ENCODE data around the gene FOXP1. TPM values are rescaled to one million over a fixed set of nuclear protein-coding genes. Genes with fewer than 3 reads are reported as not detected.
A peak's percentile ranks its signal among the peaks of the same experiment; 100 is the strongest.

Gene FOXP1
- total and polyA plus RNA-seq, 2 donors (not counting 1 experiment from before 2014, with no cell fraction given), result 91.1 to 508 TPM

- no peaks in the 10 kb centered on the region for H3K9me3 Mint-ChIP-seq (ENCODE audit: insufficient read depth)
- TF ChIP-seq EZH2 (IDR thresholded peaks at IDR 0.05; ENCODE audit: borderline replicate concordance, insufficient read depth, low read depth, low read length, poor library complexity, severe bottlenecking) (no peak), CTCF (IDR thresholded peaks at IDR 0.05) (no peak)
- H3K27ac Mint-ChIP-seq, result peak overlapping the region; percentile 28
- intact Hi-C loops (cut with micrococcal nuclease), result no loop called here
- Histone ChIP-seq H4K20me1 (ENCODE audit: control insufficient read depth, insufficient read depth, low read length, poor library complexity, severe bottlenecking) (peaks cover 45% of the 10 kb centered on the region), H3K27me3 (replicated peaks in 1 of 4; ENCODE audit: control extremely low read depth in 1 of 4, control insufficient read depth in 3 of 4, insufficient read depth in 4 of 4, low read length in 3 of 4) (no peaks in the 10 kb centered on the region), H2AFZ (ENCODE audit: insufficient read depth, low read depth, low read length, poor library complexity, severe bottlenecking) (no peak overlapping the region), H3K36me3 (replicated peaks in 1 of 2; ENCODE audit: control extremely low read depth in 1 of 2, control insufficient read depth in 1 of 2, extremely low read depth in 1 of 2, insufficient read depth in 2 of 2, low read length in 1 of 2) (peaks cover 3 to 19% of the 10 kb centered on the region in 2 experiments), H3K27ac (ENCODE audit: low read length in 2 of 2) (peak overlapping the region in 1 of 2 donors; percentile 11), H3K4me2 (replicated peaks; ENCODE audit: low read depth, low read length, poor library complexity, severe bottlenecking) (no peak overlapping the region), H3K9ac (ENCODE audit: low read length) (no peak overlapping the region), H3K9me3 (ENCODE audit: control extremely low read depth in 1 of 3, control insufficient read depth in 2 of 3, insufficient read depth in 1 of 3, low read length in 2 of 3) (no peaks in the 10 kb centered on the region), H3K4me3 (ENCODE audit: control extremely low read depth in 1 of 5, extremely low read depth in 1 of 5, insufficient read depth in 1 of 5, low read depth in 2 of 5, low read length in 4 of 5) (no peak overlapping the region), H3K4me1 (ENCODE audit: control insufficient read depth in 2 of 2, insufficient read depth in 2 of 2, low read length in 2 of 2) (peaks cover 0 to 6% of the 10 kb centered on the region in 2 donors), H3K79me2 (ENCODE audit: control insufficient read depth, insufficient read depth, low read length) (peaks cover 97% of the 10 kb centered on the region)
- H3K27me3 Mint-ChIP-seq, result no peaks in the 10 kb centered on the region
- POLR2A ChIA-PET, result no interaction called here
- H3K4me3 Mint-ChIP-seq, result no peak overlapping the region
- no CpG with 5 or more reads among the region's 1 CpG for WGBS (ENCODE audit: insufficient coverage)
- CTCF ChIA-PET, result interaction anchor here (1.1 kb wide), 1 partner anchor 11 kb away, joined by 3 read pairs; no protein-coding TSS in a partner anchor
- no peak for ATAC-seq (ENCODE audit: low read depth)
- DNase-seq, result no peak
- H3K4me1 Mint-ChIP-seq, result peaks cover 48% of the 10 kb centered on the region
These were observed 325.4 kb downstream of the FOXP1 start for GRCh38 chr3:71258116-71258515.

- intact Hi-C loops (cut with micrococcal nuclease), result no loop called here
- Histone ChIP-seq H3K27me3 (replicated peaks in 1 of 4; ENCODE audit: control extremely low read depth in 1 of 4, control insufficient read depth in 3 of 4, insufficient read depth in 4 of 4, low read length in 3 of 4) (no peaks in the 10 kb centered on the region), H3K4me2 (replicated peaks; ENCODE audit: low read depth, low read length, poor library complexity, severe bottlenecking) (no peak overlapping the region), H3K36me3 (replicated peaks in 1 of 2; ENCODE audit: control extremely low read depth in 1 of 2, control insufficient read depth in 1 of 2, extremely low read depth in 1 of 2, insufficient read depth in 2 of 2, low read length in 1 of 2) (peaks cover 1 to 12% of the 10 kb centered on the region in 2 experiments), H3K4me1 (ENCODE audit: control insufficient read depth in 2 of 2, insufficient read depth in 2 of 2, low read length in 2 of 2) (peaks cover 0 to 4% of the 10 kb centered on the region in 2 donors), H3K27ac (ENCODE audit: low read length in 2 of 2) (no peak overlapping the region), H2AFZ (ENCODE audit: insufficient read depth, low read depth, low read length, poor library complexity, severe bottlenecking) (no peak overlapping the region), H4K20me1 (ENCODE audit: control insufficient read depth, insufficient read depth, low read length, poor library complexity, severe bottlenecking) (peaks cover 45% of the 10 kb centered on the region), H3K9me3 (ENCODE audit: control extremely low read depth in 1 of 3, control insufficient read depth in 2 of 3, insufficient read depth in 1 of 3, low read length in 2 of 3) (no peaks in the 10 kb centered on the region), H3K79me2 (ENCODE audit: control insufficient read depth, insufficient read depth, low read length) (peaks cover 100% of the 10 kb centered on the region), H3K4me3 (ENCODE audit: control extremely low read depth in 1 of 5, extremely low read depth in 1 of 5, insufficient read depth in 1 of 5, low read depth in 2 of 5, low read length in 4 of 5) (no peak overlapping the region), H3K9ac (ENCODE audit: low read length) (no peak overlapping the region)
- DNase-seq (no peak), ATAC-seq (ENCODE audit: low read depth) (no peak)
- CTCF ChIA-PET, result no interaction called here
- Mint-ChIP-seq H3K4me1 (peaks cover 46% of the 10 kb centered on the region), H3K9me3 (ENCODE audit: insufficient read depth) (no peaks in the 10 kb centered on the region), H3K27ac (no peak overlapping the region), H3K4me3 (no peak overlapping the region), H3K27me3 (no peaks in the 10 kb centered on the region)
- no CpG with 5 or more reads among the region's 3 CpGs for WGBS (ENCODE audit: insufficient coverage)
- TF ChIP-seq CTCF (IDR thresholded peaks at IDR 0.05) (no peak), EZH2 (IDR thresholded peaks at IDR 0.05; ENCODE audit: borderline replicate concordance, insufficient read depth, low read depth, low read length, poor library complexity, severe bottlenecking) (no peak)
- POLR2A ChIA-PET, result no interaction called here
These were observed 328.0 kb downstream of the FOXP1 start for GRCh38 chr3:71255498-71255897.

Measured in B cell (primary cell).